ENCODE data around the gene AGK. TPM values are rescaled to one million over a fixed set of nuclear protein-coding genes. Genes with fewer than 3 reads are reported as not detected.

AGK gene
- total RNA-seq, 4 donors from 2014 or later = 11.8 to 73.8 (median 38.4) TPM

DNA sequence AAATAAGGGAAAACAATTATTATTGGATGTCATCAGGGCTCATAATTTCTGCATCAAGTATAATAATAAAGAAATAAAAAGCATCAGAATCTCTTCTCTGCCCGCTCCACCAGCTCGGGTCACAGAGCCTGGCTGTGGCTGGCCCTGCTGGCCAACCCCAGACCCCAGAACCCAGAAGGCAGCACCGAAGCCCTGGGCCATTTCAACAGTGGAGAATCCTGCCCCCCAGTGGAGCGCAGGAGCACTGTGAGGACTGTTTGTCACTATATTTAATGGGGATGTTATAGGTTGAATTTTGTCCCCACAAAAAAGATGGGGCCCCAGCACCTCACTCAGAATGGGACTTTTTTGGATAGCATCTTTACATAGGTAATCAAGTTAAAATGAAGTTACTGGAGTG lies 123.5 kb downstream of the AGK start:
- no peaks in the 10 kb centered on the region for H3K9me3 ChIP-seq
- DNase-seq = no peak
- H3K27me3 ChIP-seq = no peaks in the 10 kb centered on the region
- H3K36me3 ChIP-seq = no peaks in the 10 kb centered on the region
- TF ChIP-seq POLR2A (IDR thresholded peaks at IDR 0.05) (no peak), CTCF (IDR thresholded peaks at IDR 0.05) (peak in 1 of 4 experiments; percentile 5)
- H3K4me1 ChIP-seq = no peaks in the 10 kb centered on the region
- peak overlapping the region in 1 of 2 donors; percentile 58 for H3K27ac ChIP-seq
- no peak overlapping the region for H3K4me3 ChIP-seq
- intact Hi-C loops (cut with DNase I; ENCODE audit: low total_unique reads) = no loop called here

- Histone ChIP-seq H3K27ac (peak overlapping the region in 1 of 2 donors; percentile 58), H3K4me1 (no peaks in the 10 kb centered on the region), H3K36me3 (no peaks in the 10 kb centered on the region), H3K9me3 (no peaks in the 10 kb centered on the region), H3K4me3 (no peak overlapping the region), H3K27me3 (no peaks in the 10 kb centered on the region)
- no peak for TF ChIP-seq POLR2A (IDR thresholded peaks at IDR 0.05)
- no peak for TF ChIP-seq CTCF (IDR thresholded peaks at IDR 0.05)
- DNase-seq = no peak
- intact Hi-C loops (cut with DNase I; ENCODE audit: low total_unique reads) = no loop called here
These were observed 124.4 kb downstream of the AGK start for GRCh38 chr7:141675436-141676215.

DNA sequence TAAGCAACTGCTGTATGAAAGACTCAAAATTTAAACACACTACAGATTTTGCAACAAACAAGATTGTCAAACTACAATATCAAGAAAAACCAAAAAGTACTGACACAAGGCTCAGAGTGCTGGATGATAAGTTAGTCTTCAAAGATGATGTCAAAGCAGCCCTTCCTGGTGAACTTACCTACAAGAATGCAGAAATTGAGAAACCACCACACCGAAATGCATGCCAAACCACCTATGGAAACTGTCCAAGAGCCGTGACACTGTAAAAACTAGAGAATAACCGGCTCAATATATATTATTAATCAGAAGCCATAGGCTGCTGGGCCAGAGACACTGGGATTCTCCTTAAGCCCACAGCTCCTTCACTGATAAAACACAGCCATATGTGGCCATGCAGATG lies 125.4 kb downstream of the AGK start:
- Histone ChIP-seq H3K27ac (no peak overlapping the region), H3K4me1 (no peaks in the 10 kb centered on the region), H3K36me3 (no peaks in the 10 kb centered on the region), H3K4me3 (no peak overlapping the region), H3K9me3 (no peaks in the 10 kb centered on the region), H3K27me3 (no peaks in the 10 kb centered on the region)
- intact Hi-C loops (cut with DNase I; ENCODE audit: low total_unique reads) = no loop called here
- no peak for TF ChIP-seq POLR2A (IDR thresholded peaks at IDR 0.05)
- no peak for TF ChIP-seq CTCF (IDR thresholded peaks at IDR 0.05)
- DNase-seq = no peak

GRCh38 chr7:141679014-141679413 lies 127.8 kb downstream of the AGK start:
- H3K4me3 ChIP-seq = no peak overlapping the region
- DNase-seq = no peak
- H3K9me3 ChIP-seq = no peaks in the 10 kb centered on the region
- no peak overlapping the region for H3K27ac ChIP-seq
- H3K27me3 ChIP-seq = no peaks in the 10 kb centered on the region
- no peaks in the 10 kb centered on the region for H3K36me3 ChIP-seq
- H3K4me1 ChIP-seq = no peaks in the 10 kb centered on the region
- TF ChIP-seq POLR2A (IDR thresholded peaks at IDR 0.05) = no peak
- TF ChIP-seq CTCF (IDR thresholded peaks at IDR 0.05) = no peak
- intact Hi-C loops (cut with DNase I; ENCODE audit: low total_unique reads) = no loop called here

DNA sequence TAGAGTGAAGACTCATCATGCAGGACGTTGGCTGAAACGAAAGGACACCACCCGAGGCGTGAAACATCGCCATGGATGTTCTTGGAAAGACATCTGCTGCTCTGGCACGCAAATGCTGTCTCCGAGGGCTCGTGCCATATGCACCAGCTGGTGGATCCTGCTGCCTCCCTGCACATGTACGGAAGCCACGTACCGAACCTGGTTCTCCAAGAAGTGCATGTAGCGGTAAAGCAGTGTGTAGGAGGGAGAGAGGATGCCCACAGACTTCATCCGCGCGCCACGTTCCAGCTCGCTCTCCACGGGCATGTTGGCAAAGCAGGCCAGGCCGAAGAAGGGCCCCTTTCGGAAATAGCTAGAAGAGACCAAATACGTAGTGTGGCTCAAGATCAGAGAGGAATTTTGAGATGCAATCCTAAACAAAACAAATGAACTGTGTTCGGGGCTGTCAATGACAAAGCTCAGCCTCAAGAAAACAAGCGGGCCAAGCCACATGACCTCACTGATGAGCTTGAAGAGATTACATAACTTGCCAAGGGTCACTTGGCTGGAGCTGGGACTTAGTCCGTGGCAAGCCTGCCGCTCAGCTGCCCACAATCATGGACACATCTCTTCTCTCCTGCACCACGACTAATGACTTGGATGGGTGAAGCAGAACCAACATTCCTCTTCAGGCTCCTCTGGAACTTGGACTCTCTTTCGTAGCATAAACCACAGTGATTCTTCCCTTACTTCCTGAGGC lies 134.2 kb downstream of the AGK start:
- Histone ChIP-seq H3K27me3 (no peaks in the 10 kb centered on the region), H3K27ac (no peak overlapping the region), H3K4me1 (no peaks in the 10 kb centered on the region), H3K36me3 (no peaks in the 10 kb centered on the region), H3K9me3 (no peaks in the 10 kb centered on the region), H3K4me3 (no peak overlapping the region)
- no peak for DNase-seq
- intact Hi-C loops (cut with DNase I; ENCODE audit: low total_unique reads) = no loop called here
- TF ChIP-seq CTCF (IDR thresholded peaks at IDR 0.05) = no peak
- no peak for TF ChIP-seq POLR2A (IDR thresholded peaks at IDR 0.05)

Measured in uterus (tissue), 4 donors.